HG03460 (cell line): ENCODE data around the gene AGAP1.

ENCODE experiments used
- ATAC-seq: cut with Tn5 transposase; IDR thresholded peaks from one replicate; pipeline ENCODE4 v1.9.1; 2021; ENCODE audit not compliant: unreplicated experiment

AGAP1 gene

DNA sequence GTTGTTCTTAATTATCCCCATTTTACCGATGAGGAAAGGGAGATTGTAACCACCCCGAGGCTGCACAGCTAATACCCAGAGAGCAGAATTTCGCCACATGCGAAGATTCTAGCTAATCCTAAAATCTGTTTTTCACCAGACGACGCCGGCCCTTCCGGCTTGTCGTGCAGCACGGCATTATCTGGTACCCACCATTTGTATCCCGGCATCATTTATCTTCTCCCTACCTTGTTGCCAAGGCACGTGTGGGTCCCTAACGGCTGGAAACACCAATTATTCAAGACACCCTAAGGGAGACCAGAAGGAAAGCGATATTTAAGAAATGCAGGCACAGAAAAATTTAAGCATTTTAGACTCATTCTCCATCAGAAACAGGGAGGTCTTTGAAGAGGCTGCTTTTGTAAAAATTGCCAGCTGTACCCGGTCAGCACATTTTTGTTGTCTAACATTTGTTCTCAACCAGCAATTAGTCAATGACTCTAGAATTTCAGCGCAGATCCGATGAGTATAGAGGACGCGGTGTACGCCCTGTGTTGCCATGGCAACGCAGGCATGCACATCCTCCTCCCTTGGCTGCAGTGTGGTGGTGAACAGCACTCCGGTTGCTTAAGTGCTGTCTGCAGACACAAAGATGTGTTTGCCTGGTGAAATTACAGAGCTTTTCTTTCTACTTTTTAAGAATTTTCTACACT is 111.6 kb downstream of the AGAP1 start:
- ATAC-seq = no peak

DNA sequence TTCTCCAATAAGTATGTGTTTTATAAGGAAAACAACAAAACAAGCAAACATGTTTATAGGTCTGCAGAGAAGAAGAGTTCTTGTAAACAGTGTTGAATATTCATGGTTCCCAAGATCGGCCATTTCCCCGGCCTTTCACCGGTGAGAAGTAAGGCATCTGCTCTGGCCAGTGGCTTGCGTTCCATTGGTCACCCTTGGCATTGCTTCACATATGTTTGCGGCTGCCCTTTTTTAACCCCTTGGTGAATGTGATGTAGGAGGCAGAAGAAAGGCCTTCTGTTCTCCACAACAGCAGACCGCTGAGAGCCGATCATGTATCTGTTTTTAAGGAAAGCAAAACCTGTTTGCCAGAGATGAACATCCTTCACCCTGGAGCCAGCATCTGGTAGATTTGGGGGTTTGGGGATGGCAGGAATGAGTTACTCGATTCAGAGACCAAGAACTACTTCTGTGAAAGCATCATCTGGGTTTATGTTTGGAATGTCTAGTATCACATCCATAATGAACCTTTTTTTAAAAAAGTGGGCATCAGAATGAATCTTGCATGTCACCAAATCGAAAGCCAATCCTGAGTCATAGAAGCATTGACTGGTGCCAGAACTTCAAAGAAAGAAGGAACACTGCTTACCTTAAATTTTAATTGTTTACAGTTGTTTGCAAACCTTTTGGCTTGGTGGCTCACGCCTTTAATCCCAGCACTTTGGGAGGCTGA is 112.3 kb downstream of the AGAP1 start:
- ATAC-seq = no peak

DNA sequence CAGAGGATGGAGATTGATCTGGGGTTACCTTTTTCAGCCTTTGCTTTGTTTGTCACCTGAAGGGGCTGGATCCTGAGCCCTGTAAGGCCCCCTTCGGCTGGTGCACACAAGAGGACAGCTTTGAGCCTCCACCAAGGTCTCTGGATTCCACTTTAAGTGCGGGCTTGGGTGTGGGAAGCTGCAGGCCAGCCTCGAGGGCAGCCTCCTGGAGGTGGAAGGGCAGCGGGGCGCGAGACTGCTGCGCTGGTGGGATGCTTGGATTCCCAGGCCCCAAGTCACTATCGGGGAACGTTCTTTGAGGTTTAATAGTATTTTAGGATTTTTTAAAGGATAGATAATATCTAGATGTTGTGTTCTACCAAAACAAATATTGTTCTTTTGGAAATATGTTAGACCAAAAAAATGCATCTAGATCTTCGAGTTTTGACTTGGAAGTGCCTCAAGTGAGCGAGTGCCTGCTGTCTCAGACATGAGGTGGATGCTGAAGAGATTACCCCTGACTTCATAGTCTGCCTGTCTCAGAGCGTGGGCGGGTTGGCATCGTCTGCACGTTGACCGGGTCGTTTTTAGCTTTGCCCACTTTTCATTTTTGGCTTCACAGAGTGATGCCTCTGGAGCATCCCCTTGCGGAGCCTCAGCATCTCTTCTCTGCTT is 113.8 kb downstream of the AGAP1 start:
- ATAC-seq = no peak

DNA sequence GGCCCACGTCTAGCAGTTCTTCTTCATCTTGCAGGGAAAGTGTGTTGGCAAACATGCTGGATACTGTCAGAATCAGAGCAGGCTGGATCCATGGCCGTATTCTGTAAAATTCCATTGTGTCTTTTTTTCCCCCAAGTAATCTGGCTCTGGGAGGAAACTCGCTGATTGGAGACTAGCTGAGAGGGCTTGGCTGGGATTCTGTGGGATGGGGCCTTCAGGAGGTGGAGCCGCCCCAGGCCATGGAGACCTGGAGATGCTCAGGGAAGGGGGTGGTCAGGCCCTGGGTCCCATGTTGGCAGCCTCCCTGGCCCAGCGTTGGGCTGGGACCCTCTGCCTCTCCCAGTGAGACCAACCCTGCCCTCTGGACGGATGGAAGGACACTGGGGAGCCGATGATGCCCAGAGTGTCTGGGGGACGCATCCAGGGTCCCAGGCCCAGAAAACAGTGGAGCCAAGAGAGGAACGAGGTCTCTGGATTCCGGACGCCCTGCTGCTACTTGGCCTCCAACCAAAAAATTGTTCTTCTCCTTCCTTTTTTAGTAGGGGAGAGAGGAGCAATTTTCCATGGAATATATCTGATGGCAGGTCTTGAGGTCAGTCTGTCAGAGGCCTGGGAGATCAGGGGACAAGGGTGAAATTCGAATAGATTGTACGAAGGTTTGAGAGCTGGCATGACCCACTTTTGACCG is 114.5 kb downstream of the AGAP1 start:
- ATAC-seq = no peak

DNA sequence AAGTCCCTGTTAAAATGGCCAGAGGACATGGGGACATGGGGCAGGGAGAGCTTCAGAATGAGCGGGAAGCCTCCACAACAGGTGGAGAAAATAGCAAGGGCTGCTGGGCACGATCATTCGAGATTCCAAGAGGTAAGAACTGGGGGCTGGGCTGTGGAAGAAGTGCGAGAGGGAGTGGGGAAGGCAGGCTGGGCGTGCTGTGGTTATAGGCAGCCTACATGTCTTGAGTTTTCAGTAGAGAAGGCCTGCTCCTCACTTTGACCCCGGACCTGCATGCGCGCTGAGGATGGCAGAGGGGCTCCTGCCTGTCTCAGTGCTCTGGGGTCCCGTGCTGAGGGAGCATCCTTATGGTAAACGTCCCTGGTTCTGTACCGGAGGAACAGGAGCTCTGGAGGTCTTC is 115.5 kb downstream of the AGAP1 start:
- no peak for ATAC-seq

DNA sequence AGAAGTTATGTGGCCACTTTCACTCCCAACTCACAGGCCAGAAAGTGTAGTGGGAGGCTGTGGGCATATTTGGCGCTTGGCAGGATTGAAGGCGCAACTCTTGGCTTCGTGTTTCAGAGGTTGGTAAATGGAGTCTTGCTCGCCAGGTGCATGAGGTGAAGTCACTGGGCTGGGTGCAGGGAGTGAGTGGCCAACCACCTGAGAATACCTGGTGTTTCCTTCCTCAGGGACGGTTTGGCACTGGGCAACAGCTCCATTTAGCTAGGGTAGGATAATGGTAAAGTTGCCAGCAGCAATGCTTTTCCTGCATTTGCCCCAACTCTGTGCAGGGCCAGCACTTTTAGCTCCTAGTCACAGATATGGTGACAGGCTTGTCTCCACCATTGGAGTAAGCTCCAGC is 115.9 kb downstream of the AGAP1 start:
- ATAC-seq = no peak

DNA sequence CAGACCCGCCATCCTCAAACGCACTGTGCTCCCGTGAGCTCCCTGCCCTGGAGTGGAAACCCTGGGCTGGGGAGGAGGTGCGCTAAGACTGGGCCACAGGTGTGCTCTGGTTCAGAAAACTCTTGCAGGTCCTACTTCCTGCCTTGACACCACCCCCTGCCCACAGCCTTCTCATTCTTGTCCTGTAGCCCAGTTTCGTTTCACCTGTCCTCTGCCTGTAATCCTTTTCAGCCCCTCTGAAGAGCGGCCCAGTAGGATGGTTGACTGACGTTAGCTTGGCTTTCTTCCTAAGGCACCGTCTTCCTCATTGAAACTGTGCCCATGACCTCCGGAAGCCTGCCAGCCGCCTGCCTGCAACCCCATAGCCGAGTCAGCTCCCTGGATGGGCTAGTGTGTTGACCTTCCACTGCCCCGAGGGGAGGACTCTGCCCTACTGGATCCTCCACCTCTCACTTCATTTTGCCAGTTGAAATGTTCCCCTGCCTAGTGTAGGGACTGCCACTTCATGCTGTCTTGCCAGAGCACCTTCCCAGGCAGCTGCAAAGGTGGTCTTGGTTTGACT is 116.9 kb downstream of the AGAP1 start:
- no peak for ATAC-seq

DNA sequence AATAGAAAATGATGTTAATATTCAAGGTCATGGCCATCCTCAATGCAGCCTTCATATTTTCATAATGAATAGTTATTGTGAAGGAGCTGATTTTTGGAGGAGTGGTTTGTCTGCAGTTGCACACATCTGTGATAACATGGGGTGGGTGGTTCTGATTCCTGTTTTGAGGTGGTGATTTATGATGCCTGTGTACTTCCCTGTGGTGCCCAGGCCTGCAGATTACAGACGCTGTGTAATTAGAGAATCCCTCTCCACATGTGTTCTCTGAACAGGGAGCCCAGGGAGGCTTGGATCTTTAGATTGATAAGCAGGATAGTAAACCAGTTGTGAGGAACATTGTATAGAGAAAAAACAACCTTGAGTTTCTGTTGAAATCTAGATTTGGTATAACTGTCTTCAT is 117.5 kb downstream of the AGAP1 start:
- no peak for ATAC-seq

DNA sequence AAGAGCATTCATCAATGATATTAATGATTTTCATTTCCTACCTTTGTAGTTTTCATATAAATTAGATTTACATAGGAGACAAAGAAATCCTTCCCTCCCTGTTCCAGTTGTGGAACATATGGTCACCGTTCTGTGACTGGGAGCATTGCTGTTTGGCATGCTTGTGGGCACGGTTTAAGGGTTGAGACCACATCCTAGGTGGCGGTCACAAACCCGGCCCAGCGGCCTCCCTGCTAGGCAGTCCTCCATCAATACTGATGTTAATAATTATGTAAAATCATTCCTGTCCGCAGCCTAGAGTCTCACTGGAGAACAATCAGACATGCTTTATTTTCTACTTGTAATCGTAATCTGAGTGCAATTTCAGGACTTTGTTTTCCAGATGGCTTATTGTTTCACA is 117.9 kb downstream of the AGAP1 start:
- ATAC-seq = no peak

DNA sequence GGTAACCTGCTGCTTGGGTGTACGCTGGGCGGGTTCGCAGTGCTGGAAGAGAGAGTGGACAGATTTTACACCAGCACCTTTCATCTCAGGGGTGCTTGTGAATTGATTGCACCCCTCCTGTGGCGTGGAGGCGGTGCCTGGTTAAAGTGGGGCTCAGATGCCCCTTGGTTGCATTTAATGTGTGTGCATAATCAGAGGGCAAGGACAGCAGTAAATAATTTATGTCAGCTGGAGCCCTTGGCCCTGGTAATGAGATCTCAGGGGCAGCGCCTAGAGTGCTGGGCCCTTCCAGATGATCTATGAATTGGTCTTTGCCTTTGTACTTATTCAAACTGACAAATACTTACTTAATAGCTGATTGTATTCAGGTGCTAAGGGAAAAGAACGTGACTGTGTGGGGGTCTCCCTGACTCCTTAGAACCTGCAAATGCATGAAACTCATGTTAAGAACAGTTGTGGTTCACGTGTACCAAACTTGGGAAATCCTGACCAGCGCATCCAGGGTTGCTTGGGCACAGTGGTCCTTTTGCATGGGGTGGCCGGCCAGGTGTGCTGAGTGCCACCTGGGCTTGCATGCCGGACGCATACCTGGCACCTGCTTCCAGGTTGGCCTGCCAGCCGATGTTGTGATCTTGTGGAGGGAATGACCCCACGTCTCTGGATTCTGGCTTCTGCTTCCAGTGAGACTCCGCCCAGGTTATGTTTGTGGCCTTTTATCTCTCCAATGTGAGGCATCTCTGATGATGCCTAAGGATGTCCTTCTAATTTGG is 118.5 kb downstream of the AGAP1 start:
- no peak for ATAC-seq

DNA sequence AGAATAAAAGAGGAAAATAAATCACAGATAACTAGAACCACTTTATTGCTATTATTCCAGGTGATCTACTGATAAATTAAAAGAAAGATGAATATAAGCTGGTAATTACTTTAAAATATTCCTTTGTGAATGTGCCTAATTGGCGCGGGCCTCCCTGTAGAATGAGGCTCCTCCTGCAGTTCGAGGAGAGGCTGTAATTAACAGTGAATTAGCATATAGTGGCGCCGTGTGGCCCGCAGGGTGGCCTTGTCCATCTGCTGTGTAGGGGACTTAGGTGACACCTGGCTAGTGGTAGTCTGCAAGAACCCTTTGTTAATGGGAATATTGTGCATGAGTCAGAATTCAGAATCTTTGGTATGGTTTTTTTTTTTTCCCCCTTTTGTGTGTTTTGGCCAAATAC is 119.8 kb downstream of the AGAP1 start:
- ATAC-seq = no peak

DNA sequence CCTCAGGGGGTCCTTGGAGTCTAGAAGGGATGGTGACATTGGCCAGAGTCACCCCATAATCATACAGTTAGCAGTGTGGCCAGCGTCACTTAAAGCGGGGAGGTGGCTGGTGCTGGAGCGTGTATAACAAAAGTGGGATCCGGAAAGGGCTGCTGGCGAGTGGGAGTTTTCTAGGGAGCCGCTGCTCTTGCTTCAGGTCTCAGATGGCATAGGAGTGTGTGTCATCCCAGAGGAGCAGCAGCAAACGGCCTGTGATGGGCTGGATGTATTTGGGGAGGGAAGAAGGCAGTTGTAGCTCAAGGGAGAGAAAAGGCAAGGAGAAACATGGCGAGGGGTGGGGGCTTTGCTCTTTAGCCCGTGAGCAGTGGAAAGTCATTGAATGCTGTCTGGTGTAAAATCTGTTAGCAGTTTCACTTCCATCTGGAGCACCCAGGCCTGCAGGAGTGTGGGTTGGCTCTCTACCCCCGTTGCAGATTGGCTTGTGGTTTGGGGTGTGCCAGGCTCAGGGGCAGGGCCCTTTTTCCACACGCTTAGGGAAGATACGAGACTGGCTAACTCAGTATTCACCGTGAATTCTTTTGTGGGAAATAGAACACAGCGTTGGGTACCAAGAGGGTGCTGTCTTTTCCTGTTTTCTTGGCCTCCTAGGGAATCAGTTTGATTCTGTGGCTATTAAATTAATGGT is 120.5 kb downstream of the AGAP1 start:
- ATAC-seq = no peak

DNA sequence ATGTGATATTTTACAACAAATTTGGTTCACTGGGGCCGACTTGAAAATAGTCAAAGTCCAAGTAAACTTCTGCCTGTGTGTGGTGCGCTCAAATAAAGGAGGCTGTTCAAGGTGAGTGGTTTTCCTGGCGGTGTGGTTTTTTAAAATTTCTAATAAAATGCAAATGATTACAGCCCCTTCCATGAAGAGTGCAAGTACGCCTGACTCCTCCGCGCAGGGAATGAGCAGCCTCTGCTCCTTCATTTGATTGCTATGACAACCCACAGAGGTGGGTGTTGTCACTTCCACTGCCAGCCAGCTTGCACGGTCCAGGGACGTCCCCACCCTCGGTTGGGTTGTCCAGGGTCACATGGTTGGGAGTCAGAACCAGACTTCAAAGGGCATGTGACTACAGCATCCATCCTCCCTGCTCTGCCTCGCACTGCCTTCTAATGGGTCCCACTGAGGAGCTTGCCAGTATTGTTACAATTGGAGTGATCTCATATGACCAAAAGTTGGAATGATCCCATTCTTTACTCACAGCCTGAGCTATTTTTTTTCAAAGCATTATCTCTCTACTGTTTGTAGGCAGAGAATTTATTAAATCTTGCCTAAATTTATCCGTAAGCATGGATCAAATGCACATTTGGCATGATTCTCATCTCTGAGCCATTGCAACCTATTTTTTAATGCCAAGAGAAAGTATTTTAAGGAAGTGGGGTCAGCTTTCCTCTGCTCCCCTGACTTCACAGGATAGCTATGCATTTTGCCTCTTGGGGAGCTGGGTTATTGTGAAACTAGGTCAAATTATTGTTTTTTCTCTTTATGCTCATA is 121.3 kb downstream of the AGAP1 start:
- no peak for ATAC-seq

DNA sequence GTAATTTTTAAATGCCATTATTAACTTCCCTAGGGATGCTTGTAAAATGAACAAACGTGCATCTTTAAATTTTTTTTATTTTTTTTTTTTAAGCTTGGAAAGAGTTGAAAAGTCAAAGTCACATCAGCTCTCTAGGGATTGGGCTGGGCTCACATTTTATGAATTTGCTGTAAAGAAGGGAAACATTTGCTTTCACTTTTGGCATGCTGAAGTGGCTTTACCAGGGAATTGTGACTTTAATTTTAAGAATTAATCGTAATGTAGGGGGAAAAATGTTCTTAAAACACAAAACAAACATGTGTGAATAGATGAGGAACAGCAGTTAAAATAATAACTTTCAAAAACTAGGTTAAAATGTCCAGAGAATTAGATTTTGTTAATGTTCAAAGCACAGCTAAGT is 123.0 kb downstream of the AGAP1 start:
- ATAC-seq = no peak

DNA sequence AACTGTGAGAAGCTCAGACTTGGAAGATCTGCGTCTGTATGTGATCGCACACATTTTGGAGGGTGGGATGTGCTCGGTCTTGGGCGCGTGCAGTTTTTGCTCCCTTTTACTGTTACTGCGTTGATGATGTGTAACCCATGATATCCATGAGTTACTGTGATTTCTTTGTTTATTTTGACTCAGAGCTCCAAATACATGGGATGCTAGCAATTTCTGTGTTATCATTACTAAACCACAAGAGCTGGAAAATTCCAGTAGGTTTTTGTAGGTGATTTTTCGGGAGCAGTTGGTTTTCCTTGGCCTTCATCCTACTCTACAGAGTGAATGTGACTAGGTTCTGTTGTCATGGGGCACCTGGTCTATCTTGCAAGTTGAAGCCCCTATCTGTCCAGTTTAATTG is 124.2 kb downstream of the AGAP1 start:
- ATAC-seq = no peak

DNA sequence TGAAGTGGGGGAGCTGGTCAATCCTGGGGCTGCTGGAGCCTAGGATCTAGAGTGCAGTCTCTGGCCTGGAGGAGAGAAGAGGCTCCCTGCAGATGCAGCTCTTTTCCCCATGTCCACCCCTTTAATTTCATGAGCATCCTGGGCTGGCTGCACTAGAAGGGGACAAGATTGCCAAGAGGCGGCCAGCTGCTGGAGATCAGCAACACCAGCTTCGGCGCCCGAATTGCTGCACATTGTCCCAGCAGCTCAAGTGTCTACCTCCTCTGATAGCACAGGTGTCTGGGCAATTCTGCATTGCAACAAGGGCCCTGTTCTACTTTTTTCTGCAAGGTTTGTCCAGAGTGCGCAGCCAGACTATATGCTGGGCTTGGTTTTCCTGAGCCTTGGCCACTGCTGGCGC is 125.7 kb downstream of the AGAP1 start:
- no peak for ATAC-seq

DNA sequence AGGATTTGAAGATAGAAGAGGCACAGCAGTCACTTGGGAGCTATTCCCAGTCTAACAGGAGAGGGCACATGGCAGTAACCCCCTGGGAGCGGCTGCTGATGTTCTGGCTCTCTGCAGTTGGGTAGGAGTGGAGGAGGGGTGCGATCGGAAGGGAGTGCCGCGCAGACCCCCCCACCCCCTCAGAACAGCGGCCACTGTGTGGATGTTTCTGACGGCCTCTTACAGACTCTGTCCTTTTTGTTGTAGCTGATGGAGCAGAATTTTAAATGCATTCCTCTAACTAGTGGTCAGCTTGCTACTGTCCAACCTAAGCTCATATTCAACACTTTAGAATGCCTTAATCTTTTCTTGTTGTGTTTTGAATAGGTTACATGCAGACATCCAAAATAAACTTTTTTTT is 127.9 kb downstream of the AGAP1 start:
- ATAC-seq = no peak

DNA sequence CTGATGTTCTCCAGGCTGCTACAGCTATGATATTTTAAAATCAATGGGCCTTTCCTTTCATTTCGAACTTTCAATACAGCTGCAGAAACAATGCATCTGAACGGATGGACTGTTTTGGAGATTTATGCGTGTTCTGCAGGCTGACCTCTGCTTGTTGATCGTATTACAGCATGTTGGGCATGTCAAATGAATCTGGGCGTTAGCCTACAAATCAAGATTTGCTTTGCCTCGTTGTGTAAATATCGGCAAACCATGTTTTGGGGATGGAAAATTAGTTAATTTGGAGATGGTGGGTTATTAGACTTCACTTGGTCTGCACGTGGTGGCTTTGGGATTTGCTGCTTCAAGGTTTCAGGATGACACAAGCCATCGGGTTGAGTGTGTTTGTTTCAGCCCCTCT is 129.3 kb downstream of the AGAP1 start:
- ATAC-seq = no peak

DNA sequence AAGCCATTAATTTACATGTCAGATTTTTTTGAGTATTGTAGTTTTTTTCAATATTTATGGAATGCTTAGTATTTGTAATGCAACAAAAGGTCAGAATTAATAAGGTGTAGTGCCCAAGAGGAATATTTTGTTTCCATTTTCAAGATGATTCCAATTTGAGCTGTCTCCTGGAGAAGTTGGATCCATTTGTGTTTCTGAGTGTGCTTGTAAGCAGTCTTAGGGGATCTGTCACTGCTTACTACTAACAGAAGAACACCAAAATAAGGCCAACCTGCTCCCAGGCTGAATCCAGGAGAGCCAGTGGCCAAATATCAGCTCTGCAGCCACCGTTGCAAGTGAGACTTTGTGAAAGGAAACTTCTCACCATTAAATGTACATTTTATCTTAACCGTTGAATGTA is 129.9 kb downstream of the AGAP1 start:
- no peak for ATAC-seq
